NCI-H748 (cell line): Measurements from ENCODE around the gene ZMIZ2.
"Not testable (repeated sequence)": the region's sequence is repeated elsewhere in the genome, so short reads cannot be mapped to it uniquely, and the experiment has no call there.

Source experiments
- DNase-seq: peaks from one replicate; lab custom pipeline; 2025; ENCODE audit not compliant: unreplicated experiment; lab: John Stamatoyannopoulos, UW

Gene ZMIZ2

DNA sequence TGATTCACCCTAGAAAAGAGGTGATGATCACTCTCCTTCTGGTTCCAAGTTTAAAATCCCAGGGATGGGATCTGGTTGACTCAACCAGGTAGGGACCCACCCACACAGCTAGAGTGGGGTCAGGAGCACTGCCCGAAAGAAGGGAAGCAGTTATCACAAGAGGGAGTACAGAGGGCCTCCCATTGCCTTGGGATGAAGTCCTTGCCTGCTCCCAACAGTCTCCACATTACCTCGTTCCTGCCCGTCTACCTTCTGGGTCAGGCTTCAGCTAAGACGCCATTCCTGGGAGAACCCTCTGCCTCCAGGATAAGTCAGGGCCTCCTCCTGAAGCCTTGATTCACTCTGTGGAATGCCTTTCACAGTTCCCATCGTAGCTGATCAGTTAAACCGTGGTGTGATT lies 23.8 kb downstream of the ZMIZ2 start:
- no peak for DNase-seq

DNA sequence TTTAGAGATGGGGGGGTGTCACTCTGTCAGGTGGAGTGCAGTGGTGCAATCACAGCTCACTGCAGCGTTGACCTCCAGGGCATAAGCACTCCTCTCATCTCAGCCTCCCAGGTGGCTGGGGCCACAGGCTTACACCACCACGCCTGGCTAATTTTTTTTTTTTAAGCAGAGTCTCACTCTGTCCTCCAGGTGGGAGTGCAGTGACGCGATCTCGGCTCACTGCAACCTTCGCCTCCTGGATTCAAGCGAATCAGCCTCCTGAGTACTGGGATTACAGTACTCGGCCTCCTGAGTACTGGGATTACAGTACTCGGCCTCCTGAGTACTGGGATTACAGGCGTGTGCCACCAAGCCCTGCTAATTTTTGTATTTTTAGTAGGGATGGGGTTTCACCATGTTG lies 24.2 kb downstream of the ZMIZ2 start:
- no peak for DNase-seq

DNA sequence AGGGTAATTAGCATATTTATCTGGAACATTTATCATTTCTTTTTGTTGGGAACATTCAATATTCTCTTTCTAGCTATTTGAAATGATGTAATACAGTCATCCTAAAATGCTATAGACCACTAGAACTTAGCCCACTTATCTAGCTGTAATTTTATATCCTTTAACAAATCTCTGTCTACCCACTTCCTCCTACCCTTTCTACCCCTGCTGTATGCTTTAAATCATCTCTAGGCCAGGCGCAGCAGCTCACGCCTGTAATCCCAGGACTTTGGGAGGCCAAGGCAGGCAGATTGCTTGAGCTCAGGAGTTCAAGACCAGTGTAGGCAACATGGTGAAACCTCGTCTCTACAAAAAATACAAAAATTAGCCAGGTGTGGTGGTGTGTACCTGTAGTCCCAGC lies 25.8 kb downstream of the ZMIZ2 start:
- not testable (repeated sequence) for DNase-seq

DNA sequence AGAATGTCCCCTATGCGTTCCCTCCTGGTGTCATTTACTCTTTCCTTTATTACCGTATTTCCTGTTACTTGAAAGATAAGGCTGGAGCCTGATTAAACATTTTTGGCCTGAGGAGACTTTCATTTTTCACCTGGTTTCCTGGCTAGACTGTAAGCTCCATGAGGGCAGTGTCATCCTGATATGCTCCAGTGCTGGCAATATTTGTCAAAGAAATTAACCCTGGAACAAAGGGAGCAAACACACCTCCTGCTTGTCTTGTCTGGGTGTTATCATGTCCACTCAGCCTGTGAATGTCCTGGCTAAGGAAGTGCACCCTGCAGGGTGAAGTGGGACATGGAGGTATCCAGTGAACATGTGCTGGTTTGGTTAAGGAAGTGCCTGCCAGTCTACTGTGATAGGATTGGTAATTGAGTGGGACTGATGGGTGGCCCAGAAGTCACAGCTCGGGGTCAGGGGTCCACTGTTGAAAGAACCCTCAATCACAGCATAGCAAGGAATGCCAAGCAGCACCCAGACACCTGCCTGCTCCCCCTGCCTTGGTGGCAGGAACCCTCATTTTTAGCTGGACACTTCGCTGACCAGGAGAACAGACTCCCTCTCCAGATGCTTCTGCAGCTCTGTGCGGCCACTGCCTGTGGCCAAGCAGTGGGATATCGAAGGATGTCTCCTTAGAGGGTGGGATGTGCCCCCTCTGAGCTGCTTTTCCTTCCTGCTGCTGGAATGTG lies 26.9 kb downstream of the ZMIZ2 start:
- DNase-seq, result no peak

DNA sequence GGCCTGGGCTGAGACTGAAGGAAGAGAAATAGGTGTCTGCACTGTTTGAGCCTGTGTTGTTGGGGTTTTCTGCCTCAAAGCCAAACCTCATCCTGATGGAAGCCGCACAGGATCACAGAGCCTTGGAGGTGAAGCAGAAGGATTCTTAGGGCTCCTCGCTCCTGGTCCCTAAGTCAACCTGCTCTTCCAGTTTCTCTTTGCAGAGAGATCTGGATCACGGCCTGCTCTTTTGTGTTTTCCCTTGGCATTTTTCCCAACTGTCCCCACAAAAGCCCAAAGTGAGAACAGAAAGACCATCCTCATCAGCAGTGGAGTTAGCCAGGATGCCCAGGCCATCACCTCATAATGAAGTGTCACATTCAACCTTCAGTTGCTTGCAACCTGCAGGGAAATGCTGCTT lies 27.6 kb downstream of the ZMIZ2 start:
- no peak for DNase-seq

DNA sequence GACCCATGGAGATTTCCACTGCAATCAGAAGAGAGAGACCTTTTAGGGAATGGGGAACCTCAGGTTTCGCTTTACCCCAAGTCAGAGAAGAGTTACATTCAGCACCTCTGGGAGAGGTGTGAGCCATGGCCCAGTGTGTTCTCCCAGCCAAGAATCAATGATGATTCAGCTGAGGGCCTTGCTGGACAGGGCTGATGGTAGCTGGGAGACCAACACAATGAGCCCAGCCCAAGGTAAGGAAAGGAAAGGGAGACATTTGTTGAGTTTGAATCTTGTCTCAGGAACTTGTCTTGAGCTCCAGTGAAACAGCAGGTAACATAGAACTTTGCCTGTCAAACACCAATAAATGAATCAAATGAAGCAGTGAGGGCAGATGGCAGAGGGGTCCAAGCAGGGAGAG lies 33.8 kb downstream of the ZMIZ2 start:
- no peak for DNase-seq

DNA sequence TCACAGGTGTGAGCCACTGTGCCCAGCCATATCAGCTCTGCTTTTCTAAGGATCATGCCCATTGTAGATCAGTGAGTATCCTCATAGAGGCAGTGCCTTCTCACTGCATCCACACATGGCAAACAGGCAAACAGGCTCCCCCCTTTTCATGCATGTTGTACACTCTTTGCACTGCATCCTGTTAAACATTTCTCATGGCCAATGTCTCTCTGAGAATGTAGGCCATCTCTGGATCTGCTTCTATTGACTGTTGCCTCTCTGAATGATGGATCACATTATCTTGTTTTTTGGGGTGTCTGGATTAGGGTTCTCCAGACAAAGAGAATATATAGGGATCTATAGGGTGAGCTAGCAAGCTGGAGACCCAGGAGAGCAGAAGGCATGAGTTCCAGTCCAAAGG lies 34.8 kb downstream of the ZMIZ2 start:
- no peak for DNase-seq

DNA sequence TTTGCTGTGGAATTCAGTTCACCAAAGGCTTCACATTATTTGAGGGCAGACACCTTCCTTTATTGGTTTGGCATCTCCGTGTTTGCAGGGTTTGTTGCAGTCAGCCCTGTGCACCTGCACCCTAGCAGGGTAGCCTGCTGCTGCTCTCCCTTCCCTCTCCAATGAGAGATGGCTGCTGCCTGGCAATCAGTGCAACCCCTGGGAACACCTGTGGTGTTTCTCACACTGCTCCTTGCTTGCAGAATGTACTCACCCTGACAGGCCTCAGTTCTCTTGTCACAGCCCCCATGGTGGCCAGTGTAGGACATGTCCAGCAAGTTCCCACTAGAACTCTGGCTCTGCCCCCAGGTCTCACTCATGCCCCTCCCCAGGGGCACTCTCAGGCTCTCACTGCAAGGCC lies 35.7 kb downstream of the ZMIZ2 start:
- no peak for DNase-seq

DNA sequence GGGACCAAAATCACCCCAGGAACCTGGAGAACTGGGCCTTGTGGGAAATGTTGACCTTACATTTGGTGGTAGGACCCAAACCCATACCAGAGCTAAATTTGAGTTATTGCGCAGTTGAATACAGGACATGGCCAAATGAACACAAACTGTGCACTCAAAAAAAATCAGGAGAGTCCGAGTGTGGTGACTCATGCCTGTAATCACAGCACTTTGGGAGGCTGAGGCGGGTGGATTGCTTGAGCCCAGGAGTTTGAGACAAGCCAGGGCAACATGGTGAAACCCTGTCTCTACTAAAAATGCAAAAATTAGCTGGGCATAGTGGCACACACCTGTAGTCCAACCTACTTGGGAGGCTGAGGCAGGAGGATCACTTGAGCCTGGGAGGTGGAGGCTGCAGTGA lies 36.6 kb downstream of the ZMIZ2 start:
- not testable (repeated sequence) for DNase-seq

DNA sequence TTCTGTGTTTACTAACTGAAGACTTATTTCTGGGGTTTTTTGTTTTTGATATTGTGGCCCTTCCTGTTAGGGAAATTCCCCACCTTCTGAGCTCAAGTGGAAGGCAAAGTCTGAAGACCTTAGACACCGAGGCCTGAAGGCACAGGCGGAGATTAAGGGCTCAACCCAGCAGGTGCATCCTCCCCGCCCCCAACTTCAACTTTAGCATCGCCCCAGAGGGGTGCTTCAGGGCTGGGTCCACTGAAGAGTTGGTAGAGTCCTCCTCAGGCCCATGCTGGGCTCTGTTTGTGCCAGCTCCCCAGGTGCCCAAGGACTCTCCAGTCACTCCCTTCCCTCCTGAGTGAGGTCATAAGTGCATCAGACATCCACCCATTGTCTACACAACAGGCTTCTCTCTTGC lies 38.4 kb downstream of the ZMIZ2 start:
- no peak for DNase-seq

DNA sequence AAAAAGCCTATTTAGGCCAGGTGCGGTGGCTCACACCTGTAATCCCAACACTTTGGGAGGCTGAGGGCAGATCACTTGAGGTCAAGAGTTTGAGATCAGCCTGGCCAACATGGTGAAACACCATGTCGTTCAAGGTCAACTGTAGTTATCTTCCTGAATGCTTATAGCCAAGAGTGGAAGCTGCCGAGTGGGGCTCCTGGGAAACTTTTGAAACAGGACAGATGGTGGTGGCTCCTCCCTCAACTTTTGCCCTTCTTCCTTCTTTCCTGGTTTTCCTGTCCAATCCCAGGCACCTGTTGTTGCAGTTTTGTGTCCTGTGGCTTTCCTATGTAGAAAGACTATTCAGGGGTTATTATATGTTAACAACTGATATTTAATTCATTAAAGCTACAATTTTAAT lies 39.1 kb downstream of the ZMIZ2 start:
- no peak for DNase-seq

DNA sequence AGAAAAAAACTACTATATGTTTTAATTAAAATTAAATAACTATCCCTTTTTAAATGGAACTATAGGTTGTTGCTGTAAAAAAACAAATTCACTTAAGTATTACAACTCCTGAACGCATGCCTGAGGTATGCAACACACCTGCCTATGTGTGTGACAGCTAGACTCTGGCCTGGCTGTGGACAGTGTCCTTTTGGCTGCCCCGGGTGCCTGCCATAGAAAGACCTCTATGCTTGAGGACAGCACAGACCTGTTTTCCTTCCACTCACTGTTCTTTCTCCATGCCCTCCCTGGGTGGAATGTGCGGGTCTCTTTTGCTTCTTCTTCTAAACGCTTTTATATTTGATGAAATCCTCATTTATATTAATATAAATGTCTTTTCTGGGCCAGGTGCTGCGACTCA lies 41.3 kb downstream of the ZMIZ2 start:
- DNase-seq, result no peak

DNA sequence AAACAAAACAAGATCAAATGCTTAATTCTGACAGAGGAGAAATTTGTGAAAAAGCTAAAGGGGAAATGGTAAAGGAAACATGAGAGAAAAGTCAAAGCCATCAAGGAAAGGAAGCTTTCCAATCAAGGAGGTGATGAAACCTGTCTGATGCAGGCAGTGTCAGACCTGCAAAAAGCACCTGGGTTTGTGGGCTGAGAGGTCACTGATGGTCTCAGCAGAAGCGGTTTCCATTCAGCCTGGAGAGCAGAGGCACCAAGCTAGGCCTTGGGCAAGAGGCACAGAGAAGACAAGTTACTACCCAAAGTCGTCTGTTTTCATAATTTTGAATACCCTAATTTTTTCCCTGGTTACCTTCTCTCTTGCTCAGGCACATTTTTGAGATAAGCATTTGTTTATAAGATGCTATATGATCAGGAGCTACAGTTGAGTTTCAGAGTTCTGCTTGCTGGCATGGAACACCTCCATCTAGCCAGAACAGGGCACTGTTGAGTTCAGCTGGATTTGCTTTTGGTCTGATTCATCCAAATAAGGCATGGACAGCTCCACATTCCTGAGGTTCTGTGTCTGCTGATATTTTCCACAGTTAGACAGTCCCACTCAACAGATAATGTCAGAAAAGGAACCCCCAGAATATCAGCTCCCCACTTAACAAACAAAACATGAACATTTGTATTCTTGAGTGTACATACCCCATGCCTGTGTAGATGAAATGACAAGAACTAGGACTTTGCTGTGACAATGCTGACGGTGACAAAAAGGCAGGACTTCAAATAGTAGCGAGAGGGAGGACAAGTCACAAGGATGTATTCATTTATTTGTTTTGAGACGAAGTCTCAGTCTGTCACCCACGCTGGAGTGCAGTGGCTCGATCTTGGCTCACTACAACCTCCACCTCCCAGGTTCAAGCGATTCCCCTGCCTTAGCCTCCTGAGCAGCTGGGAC lies 42.9 kb downstream of the ZMIZ2 start:
- no peak for DNase-seq

DNA sequence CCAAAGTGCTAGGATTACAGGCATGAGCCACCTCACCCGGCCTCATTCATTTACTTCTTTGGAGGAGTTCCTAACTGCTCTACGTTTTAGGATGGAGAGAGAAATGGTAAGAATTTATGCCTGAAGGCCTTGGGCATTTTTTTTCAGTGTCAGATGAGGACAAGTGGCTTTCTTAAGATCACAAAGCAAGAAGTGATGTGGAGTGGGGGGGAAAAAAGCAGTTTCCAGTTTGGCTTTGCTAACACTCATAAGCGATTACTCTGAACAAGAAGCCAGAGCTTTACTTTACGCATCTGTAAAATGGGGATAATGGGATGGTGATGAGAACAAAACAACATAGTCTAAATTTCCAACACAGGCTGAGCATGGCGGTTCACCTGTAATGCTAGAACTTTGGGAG lies 45.3 kb downstream of the ZMIZ2 start:
- no peak for DNase-seq

DNA sequence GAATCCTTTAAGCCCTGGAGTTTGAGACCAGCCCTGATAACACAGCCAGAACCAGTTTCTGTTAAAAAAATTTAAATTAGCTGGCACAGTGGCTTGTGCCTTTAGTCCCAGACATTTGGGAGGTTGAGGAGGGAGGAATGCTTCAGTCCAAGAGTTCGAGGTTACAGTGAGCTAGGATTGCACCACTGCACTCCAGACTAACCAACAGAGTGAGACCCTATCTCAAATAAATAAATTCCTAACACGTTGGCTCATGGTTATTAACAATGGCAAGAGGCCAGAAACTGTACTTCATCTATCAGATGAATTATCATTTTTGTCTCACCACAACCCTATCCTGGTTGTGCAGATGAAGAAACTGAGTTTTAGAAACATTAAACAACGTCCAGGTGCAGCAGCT lies 45.7 kb downstream of the ZMIZ2 start:
- DNase-seq, result no peak

DNA sequence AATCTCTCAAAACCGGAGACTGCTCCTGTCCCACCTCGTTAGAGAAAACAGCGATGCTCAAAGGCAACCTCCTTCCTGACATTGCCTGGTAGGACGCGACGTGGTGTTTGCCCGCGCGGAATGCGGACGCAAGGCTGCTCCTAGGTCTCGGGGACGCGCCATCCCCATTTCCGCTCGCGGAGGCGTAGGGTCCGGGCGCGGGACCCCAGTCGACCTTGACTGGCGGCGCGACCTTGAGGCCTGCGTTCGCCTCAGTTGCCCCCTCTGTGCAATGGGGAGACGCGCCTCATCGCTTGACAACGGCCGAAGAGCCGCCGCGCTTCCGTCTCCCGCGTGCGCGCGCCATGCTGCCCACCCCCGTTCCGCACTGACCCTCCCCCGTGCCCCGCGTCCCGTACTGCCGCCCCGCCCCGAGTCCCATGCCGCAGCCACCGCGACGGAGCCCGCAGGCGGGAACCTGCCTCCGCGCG lies 47.4 kb downstream of the ZMIZ2 start:
- peak; percentile 88 for DNase-seq

DNA sequence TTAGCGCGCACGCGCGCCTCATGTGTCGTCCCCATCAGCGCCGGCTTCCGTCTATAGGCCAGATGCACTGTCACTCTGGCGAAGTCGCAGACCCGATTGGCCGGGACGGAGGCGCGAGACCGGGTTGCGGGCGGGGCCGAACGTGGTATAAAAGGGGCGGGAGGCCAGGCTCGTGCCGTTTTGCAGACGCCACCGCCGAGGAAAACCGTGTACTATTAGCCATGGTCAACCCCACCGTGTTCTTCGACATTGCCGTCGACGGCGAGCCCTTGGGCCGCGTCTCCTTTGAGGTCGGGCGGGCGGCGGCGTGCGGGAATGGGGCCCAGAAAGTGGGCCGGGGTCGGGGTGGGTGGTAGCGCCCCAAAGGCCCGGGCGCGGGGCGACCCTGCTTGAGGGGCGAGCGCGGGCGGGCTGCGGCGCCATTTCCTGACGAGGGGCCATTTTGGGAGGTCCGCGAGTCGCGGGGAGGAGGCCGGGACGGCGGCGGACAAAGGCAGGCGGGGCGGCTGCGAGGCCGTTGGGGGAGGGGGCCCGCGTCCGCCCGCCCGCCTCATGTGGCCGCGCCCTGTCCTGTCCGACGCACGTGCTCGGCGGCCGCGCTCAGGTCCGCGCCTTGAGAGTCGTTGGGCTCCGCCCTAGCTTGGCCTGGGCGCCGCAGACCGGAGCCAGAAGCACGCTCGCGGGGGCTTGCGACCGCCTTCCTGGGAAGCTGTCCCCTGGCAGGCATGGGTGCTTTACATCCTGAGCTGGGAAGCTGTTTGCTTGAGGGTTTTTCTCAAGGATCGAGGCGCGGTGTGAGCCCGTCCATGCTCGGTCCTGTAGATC lies 48.1 kb downstream of the ZMIZ2 start, which contains the start of gene PPIA:
Gene PPIA, plus strand, starts transcription at position 178 of the 825 bp plus-strand sequence. Its CDS starts 44 bp downstream, at position 222.
- DNase-seq, result peak; percentile 99

DNA sequence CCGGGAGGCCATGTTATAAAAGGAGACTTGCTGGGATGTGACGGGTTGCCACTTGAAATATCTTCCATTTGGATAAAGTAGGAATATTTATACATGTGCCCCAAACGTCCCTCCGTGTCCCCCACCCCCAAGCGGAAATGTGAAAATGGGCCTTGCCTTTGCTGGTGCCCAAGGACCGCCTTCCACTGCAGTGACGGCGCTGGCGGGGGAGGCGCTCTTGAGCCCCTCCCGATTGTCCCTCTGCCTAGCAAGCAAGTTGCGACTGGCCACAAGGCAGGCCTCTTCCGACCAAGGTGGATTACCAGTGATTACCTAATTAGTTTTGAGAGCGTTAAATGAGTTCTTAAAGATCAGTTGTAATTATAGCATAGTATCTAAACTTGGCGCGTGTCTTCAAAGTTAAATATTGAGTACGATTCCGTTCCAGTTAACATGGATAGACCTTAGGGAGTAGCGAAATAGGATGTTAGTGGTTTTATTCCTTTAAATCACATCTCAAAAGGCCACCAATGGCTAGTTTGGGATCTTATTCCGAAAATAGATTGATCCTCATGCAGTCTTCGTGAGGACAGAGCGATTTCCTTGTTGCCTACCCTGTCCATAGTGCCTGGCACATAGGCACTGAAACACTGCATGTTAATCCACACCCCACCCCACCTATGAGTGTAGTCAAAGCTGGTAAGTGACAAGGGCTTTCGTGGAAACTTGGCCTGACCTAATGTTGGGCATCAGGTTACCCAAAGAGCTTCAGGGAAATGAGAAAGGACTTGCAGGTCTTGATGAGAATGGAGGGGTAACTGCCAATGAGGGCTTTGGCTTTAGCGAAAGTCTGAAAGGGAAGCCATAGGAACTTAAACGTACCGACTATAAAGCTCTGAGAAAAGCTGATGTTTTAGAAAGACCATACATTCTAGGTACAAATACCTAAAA lies 48.9 kb downstream of the ZMIZ2 start:
- DNase-seq, result peak; percentile 78

DNA sequence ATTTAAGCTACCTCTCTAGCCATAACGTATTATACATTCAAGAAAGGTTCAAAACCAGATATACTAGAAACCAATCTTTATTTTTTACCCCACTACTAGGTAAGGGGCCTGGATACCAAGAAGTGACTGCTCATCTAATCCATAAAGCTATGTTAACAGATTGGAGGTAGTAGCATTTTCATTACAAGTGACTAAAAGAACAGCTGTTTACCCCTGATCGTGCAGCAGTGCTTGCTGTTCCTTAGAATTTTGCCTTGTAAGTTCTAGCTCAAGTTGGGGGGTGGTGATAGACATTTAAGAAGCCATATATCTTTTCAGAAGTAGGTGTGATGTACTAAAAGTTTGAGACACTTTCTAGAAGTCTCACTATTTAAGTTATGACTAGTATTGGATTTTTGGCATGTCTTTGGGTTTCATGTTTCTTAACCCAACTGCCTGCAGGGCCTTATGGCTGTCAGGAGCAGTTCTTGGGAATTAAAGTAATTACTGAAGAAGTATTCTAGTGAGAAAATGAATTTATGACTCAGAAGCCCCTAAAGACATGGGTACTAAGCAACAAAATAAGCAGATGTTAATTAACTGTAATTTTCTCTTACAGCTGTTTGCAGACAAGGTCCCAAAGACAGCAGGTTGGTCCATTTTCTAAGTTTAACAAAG lies 50.1 kb downstream of the ZMIZ2 start:
- no peak for DNase-seq

DNA sequence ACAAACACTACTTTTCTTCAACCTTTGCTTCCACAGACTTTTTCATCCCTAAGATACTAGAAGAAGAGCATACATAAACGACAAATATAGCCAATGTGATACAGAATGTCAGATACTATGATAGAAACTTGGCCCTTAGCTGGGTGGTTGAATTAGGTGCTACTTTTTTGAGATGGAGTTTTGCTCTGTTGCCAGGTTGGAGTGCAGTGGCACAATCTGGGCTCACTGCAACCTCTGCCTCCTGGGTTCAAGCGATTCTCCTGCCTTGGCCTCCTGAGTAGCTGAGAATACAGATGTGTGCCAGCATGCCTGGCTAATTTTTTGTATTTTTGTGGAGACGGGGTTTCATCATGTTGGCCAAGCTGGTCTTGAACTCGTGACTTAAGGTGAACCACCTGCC lies 51.3 kb downstream of the ZMIZ2 start:
- DNase-seq, result no peak
